Endodermal cell (in vitro differentiated cells): ENCODE data around the gene NAA11. TPM values are rescaled to one million over a fixed set of nuclear protein-coding genes. Genes with fewer than 3 reads are reported as not detected.

Experiments
- DNase-seq: peaks from one replicate; pipeline ENCODE4 v3.0.0-alpha.2; 2017
- H3K27ac ChIP-seq: 2 replicates; pipeline ENCODE4 v1.5.1; 2013; ENCODE audit warnings: mild to moderate bottlenecking, low read depth, low read length, moderate library complexity
- H3K27me3 ChIP-seq: 2 replicates; pipeline ENCODE4 v1.6.1; 2013; ENCODE audit warnings: mild to moderate bottlenecking, low read length, moderate library complexity; ENCODE audit not compliant: insufficient read depth, control insufficient read depth, poor library complexity, severe bottlenecking
- H3K36me3 ChIP-seq: 2 replicates; pipeline ENCODE4 v1.7.0; 2013; ENCODE audit warnings: mild to moderate bottlenecking, low read length, moderate library complexity; ENCODE audit not compliant: control insufficient read depth, insufficient read depth
- H3K4me1 ChIP-seq: one replicate; pipeline ENCODE4 v1.7.0; 2013; ENCODE audit warnings: low read length; ENCODE audit not compliant: control insufficient read depth, insufficient read depth
- H3K4me3 ChIP-seq: 2 replicates; pipeline ENCODE4 v1.5.1; 2013; ENCODE audit warnings: mild to moderate bottlenecking, low read length, moderate library complexity
- H3K9ac ChIP-seq: 2 replicates; pipeline ENCODE4 v1.6.1; 2013; ENCODE audit warnings: mild to moderate bottlenecking, low read length, moderate library complexity; ENCODE audit not compliant: poor library complexity, severe bottlenecking; ENCODE audit errors: extremely low read depth
- H3K9me3 ChIP-seq: 2 replicates; pipeline ENCODE4 v1.6.1; 2013; ENCODE audit warnings: mild to moderate bottlenecking, low read length, moderate library complexity; ENCODE audit not compliant: control insufficient read depth
- H3K27ac Mint-ChIP-seq: 2 replicates; pipeline ENCODE4 v1.8.0; 2020; ENCODE audit warnings: mixed read lengths
- H3K27me3 Mint-ChIP-seq: 2 replicates; pipeline ENCODE4 v1.8.0; 2021; ENCODE audit warnings: mild to moderate bottlenecking, mixed read lengths; ENCODE audit not compliant: insufficient read depth
- H3K36me3 Mint-ChIP-seq: 2 replicates; pipeline ENCODE4 v1.8.0; 2020; ENCODE audit warnings: low read depth, mixed read lengths
- H3K4me1 Mint-ChIP-seq: 2 replicates; pipeline ENCODE4 v1.8.0; 2020; ENCODE audit warnings: mixed read lengths
- H3K4me3 Mint-ChIP-seq: 2 replicates; pipeline ENCODE4 v1.8.0; 2020; ENCODE audit warnings: mild to moderate bottlenecking, moderate library complexity, mixed read lengths
- H3K9me3 Mint-ChIP-seq: 2 replicates; pipeline ENCODE4 v1.8.0; 2020; ENCODE audit warnings: mild to moderate bottlenecking, mixed read lengths
- CTCF ChIP-seq: fragments of 200-600 bp; sonication (generic); conservative IDR thresholded peaks from 2 replicates; pipeline ENCODE4 v1.5.0; 2021; ENCODE audit warnings: antibody characterized with exemption, mild to moderate bottlenecking
- WGBS, 2 experiments: methylation state at CpG; one replicate each; pipeline versions ENCODE4 v1.1.5 to v1.1.7; 2013; ENCODE audit warnings: missing lambda C conversion rate in 2 of 2, mixed read lengths in 1 of 2; ENCODE audit not compliant: insufficient coverage in 1 of 2, insufficient read length in 1 of 2; 5-methylcytosine and 5-hydroxymethylcytosine counted together
- total RNA-seq, 2 donors: library from RNA; stranded (reverse); fragmentation: NEBNext Ultra II Directional in 1 of 2; extraction: Animal tissue kit (Norgen Biotek cat#: 25700) in 1 of 2; gene quantifications; 2 replicates in 1 of 2; 3 replicates in 1 of 2; pipeline ENCODE4 v1.2.1, GENCODE V29; 2021

Gene NAA11
- total RNA-seq, 2 donors from 2014 or later, result not detected

- DNase-seq, result no peak
- Mint-ChIP-seq H3K9me3 (peaks cover 6% of the 10 kb centered on the region), H3K36me3 (no peaks in the 10 kb centered on the region), H3K4me3 (no peak overlapping the region), H3K4me1 (peaks cover 12% of the 10 kb centered on the region), H3K27me3 (no peaks in the 10 kb centered on the region), H3K27ac (no peak overlapping the region)
- no peak overlapping the region for H3K27ac ChIP-seq
- H3K36me3 ChIP-seq, result no peaks in the 10 kb centered on the region
- peaks cover 13% of the 10 kb centered on the region for H3K9me3 ChIP-seq
- H3K4me3 ChIP-seq, result no peak overlapping the region
- no peak for TF ChIP-seq CTCF
- no peaks in the 10 kb centered on the region for H3K4me1 ChIP-seq
- peaks cover 4% of the 10 kb centered on the region for H3K27me3 ChIP-seq
- no peak overlapping the region for H3K9ac ChIP-seq
- WGBS, 2 experiments, result 91 to 96% methylated on average over 8 to 11 of the region's 11 CpGs
Measured at GRCh38 chr4:79296768-79297428, 29.0 kb downstream of the NAA11 start.

GRCh38 chr4:79295086-79295485 lies 30.8 kb downstream of the NAA11 start:
- Mint-ChIP-seq H3K36me3 (no peaks in the 10 kb centered on the region), H3K27ac (no peak overlapping the region), H3K27me3 (no peaks in the 10 kb centered on the region), H3K4me1 (peaks cover 12% of the 10 kb centered on the region), H3K9me3 (peaks cover 6% of the 10 kb centered on the region), H3K4me3 (no peak overlapping the region)
- peaks cover 4% of the 10 kb centered on the region for H3K27me3 ChIP-seq
- H3K4me3 ChIP-seq, result no peak overlapping the region
- DNase-seq, result no peak
- TF ChIP-seq CTCF, result no peak
- no peak overlapping the region for H3K27ac ChIP-seq
- no peak overlapping the region for H3K9ac ChIP-seq
- H3K4me1 ChIP-seq, result no peaks in the 10 kb centered on the region
- H3K9me3 ChIP-seq, result peaks cover 13% of the 10 kb centered on the region
- H3K36me3 ChIP-seq, result no peaks in the 10 kb centered on the region

- no peak overlapping the region for H3K9ac ChIP-seq
- Mint-ChIP-seq H3K27ac (no peak overlapping the region), H3K36me3 (no peaks in the 10 kb centered on the region), H3K4me1 (peaks cover 12% of the 10 kb centered on the region), H3K9me3 (peaks cover 6% of the 10 kb centered on the region), H3K27me3 (no peaks in the 10 kb centered on the region), H3K4me3 (no peak overlapping the region)
- peaks cover 13% of the 10 kb centered on the region for H3K9me3 ChIP-seq
- 98% methylated on average over 2 of the region's 2 CpGs; no CpG with 5 or more reads in 1 of the 2 experiments for WGBS, 2 experiments
- DNase-seq, result no peak
- no peaks in the 10 kb centered on the region for H3K36me3 ChIP-seq
- no peaks in the 10 kb centered on the region for H3K4me1 ChIP-seq
- H3K27me3 ChIP-seq, result peaks cover 4% of the 10 kb centered on the region
- H3K4me3 ChIP-seq, result peak overlapping the region; percentile 0
- no peak for TF ChIP-seq CTCF
- no peak overlapping the region for H3K27ac ChIP-seq
Measured at GRCh38 chr4:79294064-79294463, 31.8 kb downstream of the NAA11 start.
